Cardiac muscle cell (in vitro differentiated cells and primary cell): ENCODE data around the gene ANKRD52. TPM values are rescaled to one million over a fixed set of nuclear protein-coding genes. Genes with fewer than 3 reads are reported as not detected.

ENCODE experiments used
- DNase-seq, 2 donors: peaks; one replicate each; pipeline versions ENCODE4 v3.0.0 to v3.0.0-alpha.2; 2010 to 2017; ENCODE audit warnings: low read depth in 1 of 2, low spot score in 1 of 2
- H3K27ac ChIP-seq: fragments of 200-600 bp; sonication (generic); 2 replicates; pipeline ENCODE4 v1.5.1; 2016
- H3K27me3 ChIP-seq: fragments of 200-600 bp; sonication (generic); 2 replicates; pipeline ENCODE4 v1.6.0; 2016; ENCODE audit warnings: control low read depth
- H3K36me3 ChIP-seq: fragments of 200-600 bp; sonication (generic); 2 replicates; pipeline ENCODE4 v1.5.1; 2016; ENCODE audit warnings: control low read depth
- H3K4me1 ChIP-seq: fragments of 200-600 bp; sonication (generic); 2 replicates; pipeline ENCODE4 v1.8.1; 2017; ENCODE audit warnings: low read depth, mild to moderate bottlenecking, mixed run types
- H3K4me3 ChIP-seq: fragments of 200-600 bp; sonication (generic); 2 replicates; pipeline ENCODE4 v1.5.1; 2016; ENCODE audit warnings: mild to moderate bottlenecking
- H3K9me3 ChIP-seq: fragments of 200-600 bp; sonication (generic); 2 replicates; pipeline ENCODE4 v1.5.1; 2017; ENCODE audit warnings: low read depth, mild to moderate bottlenecking, control low read depth
- polyA plus RNA-seq: library from polyadenylated mRNA; unstranded; fragments of >200 nt; fragmentation: Nextera tagmentation; extraction: Ambion mirVana; gene quantifications from 2 replicates; pipeline ENCODE4 v1.2.1, GENCODE V29; 2016
- total RNA-seq: library from RNA; depleted of rRNA; stranded (reverse); fragments of >200 nt; gene quantifications from 2 replicates; pipeline ENCODE4 v1.2.3, GENCODE V29; 2016
- TF ChIP-seq, protein P1 (sequence below): IDR thresholded peaks from 2 replicates; pipeline ENCODE4 v1.5.1; 2012; ENCODE audit warnings: low read depth, mild to moderate bottlenecking, low read length

Gene ANKRD52
- total and polyA plus RNA-seq, 2 experiments from 2014 or later = 18.0 to 34.9 TPM

GRCh38 chr12:56212361-56212760 lies 45.8 kb downstream of the ANKRD52 start:
- TF ChIP-seq, protein P1, sequence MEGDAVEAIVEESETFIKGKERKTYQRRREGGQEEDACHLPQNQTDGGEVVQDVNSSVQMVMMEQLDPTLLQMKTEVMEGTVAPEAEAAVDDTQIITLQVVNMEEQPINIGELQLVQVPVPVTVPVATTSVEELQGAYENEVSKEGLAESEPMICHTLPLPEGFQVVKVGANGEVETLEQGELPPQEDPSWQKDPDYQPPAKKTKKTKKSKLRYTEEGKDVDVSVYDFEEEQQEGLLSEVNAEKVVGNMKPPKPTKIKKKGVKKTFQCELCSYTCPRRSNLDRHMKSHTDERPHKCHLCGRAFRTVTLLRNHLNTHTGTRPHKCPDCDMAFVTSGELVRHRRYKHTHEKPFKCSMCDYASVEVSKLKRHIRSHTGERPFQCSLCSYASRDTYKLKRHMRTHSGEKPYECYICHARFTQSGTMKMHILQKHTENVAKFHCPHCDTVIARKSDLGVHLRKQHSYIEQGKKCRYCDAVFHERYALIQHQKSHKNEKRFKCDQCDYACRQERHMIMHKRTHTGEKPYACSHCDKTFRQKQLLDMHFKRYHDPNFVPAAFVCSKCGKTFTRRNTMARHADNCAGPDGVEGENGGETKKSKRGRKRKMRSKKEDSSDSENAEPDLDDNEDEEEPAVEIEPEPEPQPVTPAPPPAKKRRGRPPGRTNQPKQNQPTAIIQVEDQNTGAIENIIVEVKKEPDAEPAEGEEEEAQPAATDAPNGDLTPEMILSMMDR = no peak

DNA sequence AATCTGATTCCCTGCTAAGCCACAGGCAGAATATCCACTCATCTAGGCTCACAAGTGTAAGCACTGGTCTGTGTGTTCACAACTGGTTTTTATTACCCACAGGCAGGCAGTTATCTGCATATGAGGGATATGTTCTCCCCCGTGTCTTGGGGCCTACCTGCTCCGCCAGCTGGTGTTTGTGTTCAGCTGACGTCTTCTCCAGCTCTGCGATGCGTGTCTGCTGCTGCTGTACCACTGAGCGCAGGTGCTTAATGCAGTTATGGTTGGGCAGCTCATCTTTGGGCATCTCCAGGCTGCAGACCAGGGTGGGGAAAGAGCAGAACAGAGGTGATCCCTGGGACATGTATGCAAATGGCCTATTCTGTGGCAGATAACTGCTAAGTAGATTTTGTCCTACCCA lies 50.2 kb downstream of the ANKRD52 start:
- no peak for DNase-seq
- Histone ChIP-seq H3K4me1 (no peaks in the 10 kb centered on the region), H3K27me3 (no peaks in the 10 kb centered on the region), H3K27ac (peak overlapping the region; percentile 37), H3K36me3 (peaks cover 54% of the 10 kb centered on the region), H3K9me3 (no peaks in the 10 kb centered on the region), H3K4me3 (no peak overlapping the region)
- TF ChIP-seq, protein P1 = no peak

More at GRCh38 chr12:56212361-56212760, 45.8 kb downstream of the ANKRD52 start:
- Histone ChIP-seq H3K4me1 (no peaks in the 10 kb centered on the region), H3K36me3 (peaks cover 65% of the 10 kb centered on the region), H3K4me3 (no peak overlapping the region), H3K27ac (no peak overlapping the region), H3K9me3 (no peaks in the 10 kb centered on the region), H3K27me3 (no peaks in the 10 kb centered on the region)
- no peak for DNase-seq

GRCh38 chr12:56206452-56207166 lies 51.6 kb downstream of the ANKRD52 start:
- Histone ChIP-seq H3K27me3 (no peaks in the 10 kb centered on the region), H3K4me3 (no peak overlapping the region), H3K27ac (peak overlapping the region; percentile 37), H3K9me3 (no peaks in the 10 kb centered on the region), H3K4me1 (no peaks in the 10 kb centered on the region), H3K36me3 (peaks cover 40% of the 10 kb centered on the region)
- TF ChIP-seq, protein P1 = peak; percentile 72
- DNase-seq = peak; percentile 64 to 67

DNA sequence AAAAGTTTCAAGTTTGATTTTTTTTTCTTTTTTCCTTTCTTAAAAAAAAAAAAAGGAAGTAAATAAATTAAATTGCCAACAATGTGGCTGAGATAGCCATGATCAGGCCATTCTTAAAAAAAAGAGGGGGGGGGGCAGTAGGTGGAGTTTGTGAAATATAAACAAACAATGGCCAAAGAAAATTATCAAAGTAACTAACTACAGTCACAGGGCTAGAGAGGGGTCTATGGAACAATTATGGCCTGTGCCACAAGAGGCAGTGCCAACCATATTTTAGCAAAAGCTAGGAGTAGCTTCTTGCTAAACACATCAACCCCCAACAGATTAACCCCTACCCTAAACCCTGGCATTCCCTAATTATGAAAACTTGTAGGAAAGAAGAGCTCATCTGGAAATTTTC lies 52.7 kb downstream of the ANKRD52 start:
- H3K4me3 ChIP-seq = no peak overlapping the region

GRCh38 chr12:56204275-56204674 lies 53.9 kb downstream of the ANKRD52 start:
- no peaks in the 10 kb centered on the region for H3K4me1 ChIP-seq
- no peak overlapping the region for H3K4me3 ChIP-seq
- H3K27me3 ChIP-seq = no peaks in the 10 kb centered on the region
- peaks cover 22% of the 10 kb centered on the region for H3K36me3 ChIP-seq
- peak overlapping the region; percentile 40 for H3K27ac ChIP-seq
- TF ChIP-seq, protein P1 = no peak
- DNase-seq = no peak
- H3K9me3 ChIP-seq = no peaks in the 10 kb centered on the region

More for the DNA sequence above, 52.7 kb downstream of the ANKRD52 start:
- Histone ChIP-seq H3K27ac (no peak overlapping the region), H3K4me1 (no peaks in the 10 kb centered on the region), H3K27me3 (no peaks in the 10 kb centered on the region), H3K9me3 (no peaks in the 10 kb centered on the region), H3K36me3 (peaks cover 31% of the 10 kb centered on the region)
- DNase-seq = no peak
- TF ChIP-seq, protein P1 = peak; percentile 8
